ENCODE data around the gene TTLL10.
"Not testable (repeated sequence)": the region's sequence is repeated elsewhere in the genome, so short reads cannot be mapped to it uniquely, and the experiment has no call there.

Gene TTLL10

DNA sequence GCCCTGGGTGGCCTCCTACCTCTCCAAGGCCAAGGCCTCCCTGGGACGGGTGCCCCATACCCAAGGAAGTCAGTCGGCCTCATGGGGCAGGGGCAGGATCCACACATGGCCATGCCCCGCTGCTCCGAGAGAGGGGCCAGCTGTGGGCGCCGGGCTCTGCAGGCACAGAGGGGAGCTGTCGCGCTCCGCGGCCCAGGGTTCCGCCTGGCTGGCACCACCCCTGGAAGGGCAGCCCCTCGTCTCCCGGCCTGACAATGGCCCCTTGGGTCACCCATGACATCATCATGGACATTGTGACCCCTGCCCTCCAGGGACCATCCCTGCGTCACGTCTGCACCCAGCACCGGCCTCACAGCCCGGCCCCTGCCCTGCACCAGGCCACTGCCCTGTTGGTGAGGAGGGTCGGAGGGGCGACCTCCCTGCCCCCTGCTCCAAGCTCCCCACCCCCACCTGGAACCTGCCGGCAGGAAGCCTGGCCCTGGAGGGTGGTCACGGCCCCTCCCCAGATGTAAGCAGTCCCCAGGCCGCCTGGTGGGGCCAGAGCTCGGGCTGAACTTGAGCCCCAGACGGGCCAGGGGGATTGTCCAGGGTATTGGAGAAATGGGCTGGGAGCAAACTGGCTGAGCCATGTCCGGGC is 5.8 kb downstream of the TTLL10 start:
- H3K4me1 Mint-ChIP-seq (ENCODE audit: low read depth): peaks cover 4% of the 10 kb centered on the region
- H3K27me3 Mint-ChIP-seq: peaks cover 7% of the 10 kb centered on the region
- no peak overlapping the region for H3K4me3 Mint-ChIP-seq
- no peak overlapping the region for H3K27ac Mint-ChIP-seq
- no peak for DNase-seq
- no peaks in the 10 kb centered on the region for H3K9me3 Mint-ChIP-seq
- H3K36me3 Mint-ChIP-seq (ENCODE audit: low read depth): no peaks in the 10 kb centered on the region

DNA sequence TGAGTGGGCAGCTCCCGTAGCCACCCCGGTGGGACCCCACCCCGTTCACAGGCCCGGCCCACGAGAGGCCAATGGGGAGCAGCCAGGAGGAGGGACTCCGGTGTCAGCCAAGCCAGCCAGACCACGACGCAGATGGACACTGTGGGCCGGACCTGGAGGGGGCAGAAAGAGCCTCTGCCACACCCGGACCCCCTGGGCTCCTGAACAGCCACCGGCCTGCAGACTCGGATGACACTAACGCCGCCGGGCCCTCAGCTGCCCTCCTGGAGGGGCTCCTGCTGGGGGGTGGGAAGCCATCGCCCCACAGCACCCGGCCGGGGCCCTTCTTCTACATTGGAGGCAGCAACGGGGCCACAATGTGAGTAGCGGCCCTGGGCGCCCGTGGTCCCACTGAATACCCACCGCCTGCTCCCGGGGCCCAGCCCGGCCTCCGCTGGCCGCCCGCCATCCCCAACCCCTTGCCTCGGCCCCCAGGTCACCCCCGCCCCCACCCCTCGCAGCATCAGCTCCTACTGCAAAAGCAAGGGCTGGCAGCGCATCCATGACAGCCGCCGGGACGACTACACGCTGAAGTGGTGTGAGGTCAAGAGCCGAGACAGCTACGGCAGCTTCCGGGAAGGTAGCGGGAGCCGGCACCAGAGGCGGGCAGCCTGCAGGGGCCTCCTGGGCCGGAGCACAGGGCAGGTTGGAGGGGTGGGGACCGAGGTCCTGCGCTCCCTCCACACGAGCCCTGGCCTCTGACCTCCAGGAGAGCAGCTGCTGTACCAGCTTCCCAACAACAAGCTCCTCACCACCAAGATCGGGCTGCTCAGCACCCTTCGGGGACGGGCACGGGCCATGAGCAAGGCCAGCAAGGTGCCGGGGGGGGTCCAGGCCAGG is 6.5 kb downstream of the TTLL10 start:
- no peak for DNase-seq
- no peaks in the 10 kb centered on the region for H3K9me3 Mint-ChIP-seq
- peaks cover 7% of the 10 kb centered on the region for H3K27me3 Mint-ChIP-seq

GRCh38 chr1:1181129-1181937 is 7.7 kb downstream of the TTLL10 start:
- H3K9me3 Mint-ChIP-seq: no peaks in the 10 kb centered on the region
- H3K36me3 Mint-ChIP-seq (ENCODE audit: low read depth): no peaks in the 10 kb centered on the region
- peaks cover 7% of the 10 kb centered on the region for H3K27me3 Mint-ChIP-seq
- no peak overlapping the region for H3K4me3 Mint-ChIP-seq
- H3K27ac Mint-ChIP-seq: no peak overlapping the region
- no peak for DNase-seq
- peaks cover 2% of the 10 kb centered on the region for H3K4me1 Mint-ChIP-seq (ENCODE audit: low read depth)

More for the DNA sequence above, 6.5 kb downstream of the TTLL10 start:
- no peak overlapping the region for H3K4me3 Mint-ChIP-seq
- H3K36me3 Mint-ChIP-seq (ENCODE audit: low read depth): no peaks in the 10 kb centered on the region
- H3K27ac Mint-ChIP-seq: no peak overlapping the region
- H3K4me1 Mint-ChIP-seq (ENCODE audit: low read depth): peaks cover 2% of the 10 kb centered on the region

GRCh38 chr1:1181938-1182410 is 8.3 kb downstream of the TTLL10 start:
- Mint-ChIP-seq H3K9me3 (no peaks in the 10 kb centered on the region), H3K4me1 (ENCODE audit: low read depth) (peaks cover 2% of the 10 kb centered on the region), H3K36me3 (ENCODE audit: low read depth) (no peaks in the 10 kb centered on the region), H3K4me3 (no peak overlapping the region), H3K27ac (no peak overlapping the region), H3K27me3 (peaks cover 7% of the 10 kb centered on the region)
- DNase-seq: no peak

DNA sequence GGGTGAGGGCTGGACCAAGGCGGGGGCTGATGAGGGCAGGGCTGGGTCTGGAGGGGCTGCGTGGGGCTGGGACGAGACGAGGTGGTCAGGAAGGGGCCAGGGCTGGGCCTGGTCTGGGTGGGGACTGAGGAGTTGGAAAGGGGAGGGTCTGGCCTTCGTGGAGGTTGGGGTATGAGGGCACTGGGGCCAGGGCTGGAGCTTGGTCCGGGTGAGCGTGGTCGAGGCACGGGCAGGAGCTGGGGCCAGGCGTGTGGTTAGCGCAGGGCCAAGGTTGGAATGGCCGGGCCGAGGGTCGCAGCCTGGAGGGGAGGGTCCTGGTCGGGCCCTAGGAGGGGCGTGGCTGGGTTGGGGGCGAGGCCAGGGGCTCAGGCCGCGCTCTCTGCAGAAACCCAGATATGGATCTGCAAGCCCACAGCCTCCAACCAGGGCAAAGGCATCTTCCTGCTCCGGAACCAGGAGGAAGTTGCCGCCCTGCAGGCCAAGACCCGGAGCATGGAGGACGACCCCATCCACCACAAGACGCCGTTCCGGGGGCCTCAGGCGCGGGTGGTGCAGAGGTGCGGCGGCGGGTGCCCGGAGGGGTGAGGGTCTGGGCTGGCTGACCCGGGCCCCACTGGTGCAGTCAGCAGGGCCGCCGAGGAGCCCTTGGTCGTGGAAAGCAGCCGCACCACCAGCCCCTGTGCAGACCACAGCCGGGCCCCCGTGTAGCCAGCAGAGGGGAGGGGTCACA is 9.0 kb downstream of the TTLL10 start:
- Mint-ChIP-seq H3K27ac (no peak overlapping the region), H3K4me3 (no peak overlapping the region), H3K27me3 (peaks cover 7% of the 10 kb centered on the region)

DNA sequence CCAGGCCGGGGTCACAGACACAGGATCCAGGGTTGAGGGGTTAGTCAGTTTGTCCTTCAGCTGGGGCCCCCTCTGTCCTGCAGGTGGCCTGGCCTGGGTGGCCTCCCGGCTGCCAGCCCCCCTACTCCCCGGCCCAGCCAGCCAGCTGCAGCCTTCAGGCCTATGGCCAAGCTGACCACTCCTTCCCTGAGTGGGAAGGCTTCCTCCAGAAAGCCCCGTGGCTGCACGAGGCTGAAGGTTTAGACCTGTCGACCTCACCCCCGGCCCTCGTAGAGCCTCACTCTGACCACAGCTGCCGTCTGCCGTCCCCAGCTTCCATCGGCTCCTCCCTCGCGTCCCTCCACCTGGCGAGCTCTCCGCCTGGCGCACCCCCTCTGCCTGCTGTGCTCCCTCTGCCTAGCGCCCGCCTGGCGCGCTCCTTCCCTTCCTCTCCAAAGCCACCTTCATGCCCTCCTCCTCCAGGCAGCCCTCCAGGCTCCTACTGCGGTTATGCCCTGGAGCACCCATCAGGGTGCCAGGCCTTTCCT is 9.6 kb downstream of the TTLL10 start:
- H3K4me3 Mint-ChIP-seq: no peak overlapping the region

More for the DNA sequence above, 9.0 kb downstream of the TTLL10 start:
- peaks cover 2% of the 10 kb centered on the region for H3K4me1 Mint-ChIP-seq (ENCODE audit: low read depth)
- no peaks in the 10 kb centered on the region for H3K36me3 Mint-ChIP-seq (ENCODE audit: low read depth)
- DNase-seq: no peak
- H3K9me3 Mint-ChIP-seq: no peaks in the 10 kb centered on the region

GRCh38 chr1:1183833-1184775 is 10.4 kb downstream of the TTLL10 start:
- no peak overlapping the region for H3K27ac Mint-ChIP-seq
- peaks cover 2% of the 10 kb centered on the region for H3K4me1 Mint-ChIP-seq (ENCODE audit: low read depth)
- no peaks in the 10 kb centered on the region for H3K36me3 Mint-ChIP-seq (ENCODE audit: low read depth)
- DNase-seq: no peak
- no peak overlapping the region for H3K4me3 Mint-ChIP-seq
- H3K9me3 Mint-ChIP-seq: no peaks in the 10 kb centered on the region
- H3K27me3 Mint-ChIP-seq: peaks cover 7% of the 10 kb centered on the region

More for the DNA sequence above, 9.6 kb downstream of the TTLL10 start:
- H3K4me1 Mint-ChIP-seq (ENCODE audit: low read depth): peaks cover 2% of the 10 kb centered on the region
- H3K9me3 Mint-ChIP-seq: no peaks in the 10 kb centered on the region
- H3K27me3 Mint-ChIP-seq: peaks cover 7% of the 10 kb centered on the region
- no peak overlapping the region for H3K27ac Mint-ChIP-seq
- H3K36me3 Mint-ChIP-seq (ENCODE audit: low read depth): no peaks in the 10 kb centered on the region
- no peak for DNase-seq

DNA sequence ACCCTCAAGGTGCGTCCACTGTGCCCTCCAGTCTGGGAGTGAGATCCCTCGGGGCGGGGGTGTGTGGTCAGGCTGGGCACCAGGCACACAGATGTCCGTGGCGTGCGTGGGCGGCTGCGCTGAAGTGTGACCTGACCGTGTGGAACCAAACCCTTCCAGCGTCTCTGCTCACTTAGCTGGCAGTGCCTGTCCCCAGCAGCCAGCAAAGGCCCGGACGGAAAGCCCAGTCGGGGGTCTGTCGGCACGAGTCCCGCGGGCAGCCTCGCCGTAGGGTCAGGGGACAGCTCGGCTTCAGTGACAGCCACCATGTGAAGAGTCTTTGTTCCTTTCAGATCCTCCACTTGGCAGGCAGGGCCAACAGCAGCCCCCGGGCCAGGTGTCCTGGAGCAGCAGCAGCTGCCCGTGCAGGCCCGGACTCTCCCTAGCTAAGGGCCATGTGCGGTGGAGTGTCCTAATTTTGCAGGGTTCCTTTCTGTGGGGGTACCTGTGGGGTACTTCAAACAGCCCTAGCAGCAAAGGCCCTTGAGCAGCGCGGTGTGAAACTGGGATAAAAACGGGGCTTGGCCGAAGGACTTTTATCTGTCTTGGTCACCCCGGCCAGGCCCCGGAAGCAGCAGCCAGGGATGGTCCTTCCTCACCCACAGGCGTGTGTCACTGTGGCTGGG is 11.6 kb downstream of the TTLL10 start:
- Mint-ChIP-seq H3K4me1 (ENCODE audit: low read depth) (peaks cover 2% of the 10 kb centered on the region), H3K36me3 (ENCODE audit: low read depth) (no peaks in the 10 kb centered on the region), H3K9me3 (no peaks in the 10 kb centered on the region), H3K27ac (no peak overlapping the region), H3K27me3 (peaks cover 7% of the 10 kb centered on the region), H3K4me3 (no peak overlapping the region)
- no peak for DNase-seq

GRCh38 chr1:1187938-1188337 is 14.3 kb downstream of the TTLL10 start:
- no peak for DNase-seq
- Mint-ChIP-seq H3K4me1 (ENCODE audit: low read depth) (no peaks in the 10 kb centered on the region), H3K36me3 (ENCODE audit: low read depth) (no peaks in the 10 kb centered on the region), H3K27me3 (no peaks in the 10 kb centered on the region), H3K4me3 (no peak overlapping the region), H3K27ac (no peak overlapping the region), H3K9me3 (peaks cover 5% of the 10 kb centered on the region)

- H3K36me3 Mint-ChIP-seq (ENCODE audit: low read depth): no peaks in the 10 kb centered on the region
- no peaks in the 10 kb centered on the region for H3K4me1 Mint-ChIP-seq (ENCODE audit: low read depth)
- H3K9me3 Mint-ChIP-seq: peaks cover 5% of the 10 kb centered on the region
- no peaks in the 10 kb centered on the region for H3K27me3 Mint-ChIP-seq
- no peak overlapping the region for H3K27ac Mint-ChIP-seq
- no peak overlapping the region for H3K4me3 Mint-ChIP-seq
- no peak for DNase-seq
Observed at GRCh38 chr1:1189111-1189510, 15.4 kb downstream of the TTLL10 start.

DNA sequence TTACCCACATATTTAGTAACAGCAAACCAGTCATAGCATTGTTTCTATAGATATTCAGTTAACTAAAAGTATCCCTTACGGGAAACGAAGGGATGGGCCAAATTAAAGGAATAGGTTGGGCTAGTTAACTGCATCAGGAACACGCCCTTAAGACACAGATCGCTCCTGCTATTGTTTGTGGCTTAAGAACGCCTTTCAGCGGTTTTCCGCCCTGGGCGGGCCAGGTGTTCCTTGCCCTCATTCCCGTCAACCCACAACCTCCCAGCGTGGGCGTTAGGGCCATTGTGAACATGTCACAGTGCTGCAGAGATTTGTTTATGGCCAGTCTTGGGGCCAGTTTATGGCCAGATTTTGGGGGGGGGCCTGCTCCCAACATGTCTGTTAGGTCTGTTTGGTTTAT is 18.1 kb downstream of the TTLL10 start:
- Mint-ChIP-seq H3K9me3 (peaks cover 8% of the 10 kb centered on the region), H3K27me3 (no peaks in the 10 kb centered on the region), H3K27ac (peak overlapping the region; percentile 3), H3K36me3 (ENCODE audit: low read depth) (no peaks in the 10 kb centered on the region), H3K4me3 (no peak overlapping the region), H3K4me1 (ENCODE audit: low read depth) (no peaks in the 10 kb centered on the region)
- DNase-seq: no peak

DNA sequence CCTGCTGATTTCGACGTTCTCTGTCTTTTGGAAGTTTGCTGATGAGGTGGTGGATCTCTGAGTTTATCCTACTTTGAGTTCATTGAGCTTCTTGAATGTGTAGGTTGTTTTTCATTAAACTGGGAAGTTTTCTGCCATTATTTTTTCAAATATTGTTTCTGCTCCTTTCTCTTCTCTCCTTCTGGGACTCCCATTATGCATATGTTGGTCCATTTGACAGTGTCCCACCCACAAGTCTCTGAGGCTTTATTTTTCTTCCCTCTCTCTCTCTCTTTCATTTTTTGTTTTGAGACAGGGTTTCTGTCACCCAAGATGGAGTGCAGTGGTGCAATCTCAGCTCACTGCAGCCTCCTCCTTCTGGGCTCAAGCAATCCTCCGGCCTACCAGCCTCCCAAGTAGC is 21.0 kb downstream of the TTLL10 start:
- Mint-ChIP-seq H3K36me3 (ENCODE audit: low read depth) (no peaks in the 10 kb centered on the region), H3K4me1 (ENCODE audit: low read depth) (peaks cover 2% of the 10 kb centered on the region), H3K27me3 (no peaks in the 10 kb centered on the region), H3K9me3 (peaks cover 8% of the 10 kb centered on the region), H3K27ac (no peak overlapping the region), H3K4me3 (no peak overlapping the region)
- DNase-seq: no peak

DNA sequence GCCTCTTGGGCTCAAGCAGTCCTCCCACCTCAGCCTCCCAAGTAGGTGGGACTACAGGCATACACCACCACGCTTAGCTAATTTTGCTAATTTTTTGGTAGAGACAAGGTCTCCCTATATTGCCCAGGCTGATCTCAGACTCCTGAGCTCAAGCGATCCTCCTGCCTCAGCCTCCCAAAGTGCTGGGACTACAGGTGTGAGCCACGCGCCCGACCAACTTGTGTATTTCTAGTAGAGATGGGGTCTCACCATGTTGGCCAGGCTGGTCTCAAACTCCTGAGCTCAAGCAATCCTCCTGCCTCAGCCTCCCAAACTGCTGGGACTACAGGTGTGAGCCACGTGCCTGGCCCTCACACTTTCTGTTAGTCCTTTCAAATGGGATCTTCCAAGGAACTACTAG is 22.0 kb downstream of the TTLL10 start:
- not testable (repeated sequence) for H3K27ac Mint-ChIP-seq; H3K27me3 Mint-ChIP-seq; H3K4me3 Mint-ChIP-seq; H3K9me3 Mint-ChIP-seq; H3K36me3 Mint-ChIP-seq (ENCODE audit: low read depth)
- H3K4me1 Mint-ChIP-seq (ENCODE audit: low read depth): peaks cover 10% of the 10 kb centered on the region
- peak; percentile 22 for DNase-seq

Measured in activated T-cell treated with anti-CD3 and anti-CD28 coated beads, Interleukin-2, amount 50 U/mL, for 24 hours (primary cell).